GM18507 (cell line): ENCODE results near the gene IFI6.
"Not testable (repeated sequence)": the region's sequence is repeated elsewhere in the genome, so short reads cannot be mapped to it uniquely, and the experiment has no call there.

Experiments
- DNase-seq: peaks from one replicate; pipeline ENCODE4 v3.0.0; 2011; ENCODE audit warnings: low read depth; ENCODE audit not compliant: insufficient read length; ENCODE audit errors: extremely low spot score
- FAIRE-seq: peaks from 2 replicates; lab custom pipeline; 2011; peaks lifted over from hg19 to GRCh38; lab: Jason Lieb, UNC

IFI6 gene

GRCh38 chr1:27633640-27634176, 38.3 kb downstream of the IFI6 start:
- DNase-seq (no peak), FAIRE-seq (peak; percentile 39)

DNA sequence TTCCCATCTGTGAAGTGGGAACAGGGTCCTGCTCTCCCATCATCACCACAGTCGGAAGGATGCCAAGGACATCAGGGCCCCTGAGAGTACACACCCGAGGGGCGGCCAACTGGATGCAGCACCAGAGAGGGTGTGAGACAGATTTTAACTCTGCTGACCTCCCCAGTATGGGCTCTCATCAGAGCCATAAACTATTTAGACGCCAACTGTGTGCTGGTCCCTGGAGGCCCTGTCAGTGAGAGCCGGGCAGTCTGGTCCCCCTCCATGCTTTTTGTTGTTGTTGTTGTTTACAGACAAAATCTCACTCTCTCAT, 38.7 kb downstream of the IFI6 start:
- no peak for DNase-seq
- no peak for FAIRE-seq

GRCh38 chr1:27632387-27633297, 39.4 kb downstream of the IFI6 start:
- FAIRE-seq (peak; percentile 100), DNase-seq (no peak)

- no peak for DNase-seq
- FAIRE-seq = no peak
These were observed 41.0 kb downstream of the IFI6 start for GRCh38 chr1:27630859-27631491.

- no peak for DNase-seq
- no peak for FAIRE-seq
These were observed 43.3 kb downstream of the IFI6 start for GRCh38 chr1:27628712-27629111.

GRCh38 chr1:27627733-27628132, 44.3 kb downstream of the IFI6 start:
- not testable (repeated sequence) for DNase-seq, FAIRE-seq

GRCh38 chr1:27627061-27627460, 44.9 kb downstream of the IFI6 start:
- DNase-seq (no peak), FAIRE-seq (no peak)

- DNase-seq = no peak
- peak; percentile 90 for FAIRE-seq
These were observed 45.7 kb downstream of the IFI6 start for GRCh38 chr1:27626031-27626935.

GRCh38 chr1:27624467-27625178, 47.4 kb downstream of the IFI6 start:
- peak; percentile 91 for FAIRE-seq

DNA sequence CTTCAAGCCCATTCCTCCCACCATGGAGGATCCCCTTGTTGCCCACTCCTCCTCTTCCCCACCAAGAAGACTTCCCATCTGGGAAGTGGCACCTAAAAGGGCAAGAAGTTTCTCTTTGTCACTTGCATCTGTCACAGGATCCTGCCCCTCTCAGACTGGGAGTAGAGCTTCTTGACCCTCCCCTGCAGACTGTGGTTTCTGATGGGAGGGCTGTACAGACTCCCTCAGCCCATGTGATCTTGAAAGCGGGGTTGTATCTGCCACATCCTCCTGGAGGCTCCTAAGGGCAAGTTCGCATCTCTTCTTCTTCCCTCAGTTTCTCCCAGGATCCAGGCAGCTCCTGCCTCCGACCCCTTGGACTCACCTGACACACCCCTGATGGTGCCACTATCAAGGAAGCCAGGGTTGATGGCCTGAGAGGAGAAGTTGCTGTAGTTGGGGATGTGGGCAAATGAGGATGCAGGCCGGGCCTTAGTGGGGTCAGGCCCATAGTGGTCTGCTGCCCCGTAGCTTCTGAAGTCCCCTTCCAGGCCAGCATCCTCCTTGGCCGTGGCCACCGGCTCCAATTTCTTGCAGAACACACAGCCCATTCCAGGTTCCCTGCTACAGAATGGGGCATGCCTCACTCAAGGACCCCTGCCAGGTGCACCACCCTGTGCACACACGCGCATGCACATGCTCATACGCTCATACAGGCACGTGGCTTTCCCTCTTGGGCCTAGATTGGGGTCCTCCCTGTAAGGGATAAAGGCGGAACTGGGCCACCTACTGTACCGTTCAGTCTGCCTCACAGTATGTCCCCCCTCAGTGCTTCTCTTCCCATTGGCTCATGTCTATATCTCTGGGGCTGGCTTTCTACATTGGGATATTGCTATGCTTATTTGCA, 48.4 kb downstream of the IFI6 start:
- FAIRE-seq (peak; percentile 60), DNase-seq (no peak)

More at GRCh38 chr1:27624467-27625178, 47.4 kb downstream of the IFI6 start:
- DNase-seq = no peak

DNA sequence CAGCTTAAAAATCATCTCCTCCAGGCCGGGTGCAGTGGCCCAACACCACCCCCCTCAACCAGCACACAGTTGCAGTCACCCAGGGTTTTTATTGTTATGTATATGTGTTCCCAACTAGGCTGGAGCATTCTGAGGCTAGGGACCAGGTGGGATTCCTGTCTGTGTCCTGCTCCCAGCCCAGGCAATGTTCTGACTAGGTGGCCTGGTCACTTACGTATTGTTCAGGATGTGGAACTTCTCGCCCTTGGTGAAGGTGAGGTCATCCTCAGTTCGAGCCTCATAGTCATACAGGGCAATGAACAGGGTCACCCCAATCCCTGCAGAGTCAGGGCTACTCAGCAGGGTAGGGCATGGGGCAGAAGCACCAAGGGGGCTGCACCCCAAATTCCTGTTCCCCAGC, 49.2 kb downstream of the IFI6 start:
- DNase-seq (no peak), FAIRE-seq (no peak)

- no peak for FAIRE-seq
- DNase-seq = no peak
These were observed 50.7 kb downstream of the IFI6 start for GRCh38 chr1:27621051-27621920.

GRCh38 chr1:27619782-27620438, 52.1 kb downstream of the IFI6 start:
- not testable (repeated sequence) for DNase-seq, FAIRE-seq

DNA sequence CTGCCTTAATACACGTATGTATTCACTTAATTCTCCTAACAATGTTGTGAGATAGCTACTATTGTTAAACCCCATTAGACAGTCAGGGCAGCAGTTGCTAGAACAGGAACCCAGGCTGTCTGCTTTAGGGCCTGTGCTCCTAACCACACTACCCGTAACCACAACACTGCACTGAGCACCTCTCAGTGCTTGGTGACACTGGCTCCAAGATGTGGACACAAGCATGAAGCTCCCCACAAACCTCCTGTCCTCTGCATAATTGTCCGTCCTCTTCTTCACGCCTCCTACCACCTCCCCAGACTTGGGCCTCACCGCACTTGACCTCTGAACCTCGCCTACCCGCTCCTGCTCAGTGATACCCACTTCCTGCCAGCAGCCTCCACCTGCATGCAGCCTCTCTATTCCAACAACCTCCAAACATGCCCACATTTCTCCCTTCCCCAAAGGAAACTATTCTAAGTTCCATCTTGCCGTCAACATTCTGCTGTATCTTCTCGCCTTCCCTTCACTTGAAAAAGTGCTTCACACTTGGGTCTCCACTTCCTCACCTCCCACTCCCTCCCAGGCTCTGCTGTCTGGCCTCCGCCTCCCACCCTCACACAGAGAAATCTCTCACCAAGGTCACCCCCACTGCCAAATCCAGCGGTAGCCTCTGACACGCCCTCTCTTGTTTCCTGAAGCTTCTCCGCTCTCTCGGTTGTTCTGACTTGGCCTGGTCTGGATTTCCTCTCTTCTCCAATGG, 53.5 kb downstream of the IFI6 start:
- FAIRE-seq (peak; percentile 84), DNase-seq (no peak)

DNA sequence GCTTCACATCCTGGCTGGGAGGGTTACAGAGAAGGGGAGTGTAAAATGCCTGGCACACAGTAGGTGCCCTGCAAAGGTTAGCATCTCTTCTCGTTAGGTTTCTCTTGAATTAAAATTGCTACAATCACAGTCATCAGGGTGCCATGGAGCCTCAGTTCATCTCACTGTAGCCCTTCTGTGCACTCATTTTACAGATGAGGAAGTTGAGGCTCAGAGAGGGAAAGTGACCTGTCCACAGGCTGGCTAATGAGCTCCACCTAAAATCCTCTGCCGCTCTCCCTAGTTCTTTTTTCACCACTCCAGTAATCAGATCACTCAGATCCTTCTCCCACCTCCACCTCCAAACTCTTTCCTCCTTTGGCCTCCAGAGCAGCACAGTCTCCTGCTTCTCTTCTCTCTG, 54.6 kb downstream of the IFI6 start:
- FAIRE-seq (no peak), DNase-seq (no peak)

DNA sequence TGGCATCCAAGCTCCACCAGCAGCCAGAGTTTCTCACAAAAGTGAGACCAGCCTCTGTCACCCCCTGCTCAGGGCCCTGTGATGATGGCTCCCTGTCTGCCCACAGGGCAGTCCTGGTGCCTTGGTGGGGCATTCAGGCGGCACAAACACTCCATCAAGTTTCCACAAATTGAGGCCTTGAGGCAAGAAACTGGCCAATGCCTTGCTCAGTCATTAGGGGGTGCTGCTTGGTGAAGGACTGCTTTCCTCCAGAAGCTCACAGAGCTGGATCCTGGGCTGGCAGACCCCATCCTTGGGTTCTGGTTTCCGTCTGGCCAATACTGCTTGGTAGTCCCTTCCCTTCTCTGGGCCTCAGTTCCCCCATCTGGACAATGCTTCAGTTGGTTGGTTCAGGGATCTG, 55.6 kb downstream of the IFI6 start:
- FAIRE-seq = no peak

More for the DNA sequence above, 55.6 kb downstream of the IFI6 start:
- DNase-seq = no peak
